ENCODE measurements around the gene TAB3. TPM values are rescaled to one million over a fixed set of nuclear protein-coding genes. Genes with fewer than 3 reads are reported as not detected.

TAB3 gene
- total RNA-seq, 1 donor from 2014 or later = 10.8 TPM

- TF ChIP-seq CTCF (IDR thresholded peaks at IDR 0.05; ENCODE audit: insufficient read depth, low read length, severe bottlenecking) = no peak
- DNase-seq (ENCODE audit: low read depth) (no peak), FAIRE-seq (no peak)
These were observed 64.8 kb downstream of the TAB3 start for GRCh38 chrX:30824275-30824674.

GRCh38 chrX:30822764-30823163 is 66.3 kb downstream of the TAB3 start:
- no peak overlapping the region for H3K4me3 ChIP-seq (ENCODE audit: low read depth, low read length)
- DNase-seq (ENCODE audit: low read depth) (no peak), FAIRE-seq (no peak)
- no peaks in the 10 kb centered on the region for H3K27me3 ChIP-seq (ENCODE audit: control insufficient read depth, insufficient read depth, low read length)
- no peak for TF ChIP-seq CTCF (IDR thresholded peaks at IDR 0.05; ENCODE audit: insufficient read depth, low read length, severe bottlenecking)
- no peaks in the 10 kb centered on the region for H3K36me3 ChIP-seq (ENCODE audit: control insufficient read depth, insufficient read depth, low read length)

More at GRCh38 chrX:30824275-30824674, 64.8 kb downstream of the TAB3 start:
- H3K27me3 ChIP-seq (ENCODE audit: control insufficient read depth, insufficient read depth, low read length) = no peaks in the 10 kb centered on the region
- H3K36me3 ChIP-seq (ENCODE audit: control insufficient read depth, insufficient read depth, low read length) = no peaks in the 10 kb centered on the region
- no peak overlapping the region for H3K4me3 ChIP-seq (ENCODE audit: low read depth, low read length)

- FAIRE-seq = no peak
These were observed 66.9 kb downstream of the TAB3 start for GRCh38 chrX:30822068-30822681.

GRCh38 chrX:30821116-30821515 is 67.9 kb downstream of the TAB3 start:
- Histone ChIP-seq H3K4me3 (ENCODE audit: low read depth, low read length) (no peak overlapping the region), H3K36me3 (ENCODE audit: control insufficient read depth, insufficient read depth, low read length) (no peaks in the 10 kb centered on the region), H3K27me3 (ENCODE audit: control insufficient read depth, insufficient read depth, low read length) (no peaks in the 10 kb centered on the region)
- no peak for FAIRE-seq
- TF ChIP-seq CTCF (IDR thresholded peaks at IDR 0.05; ENCODE audit: insufficient read depth, low read length, severe bottlenecking) = no peak
- no peak for DNase-seq (ENCODE audit: low read depth)

More at GRCh38 chrX:30822068-30822681, 66.9 kb downstream of the TAB3 start:
- Histone ChIP-seq H3K27me3 (ENCODE audit: control insufficient read depth, insufficient read depth, low read length) (no peaks in the 10 kb centered on the region), H3K4me3 (ENCODE audit: low read depth, low read length) (no peak overlapping the region), H3K36me3 (ENCODE audit: control insufficient read depth, insufficient read depth, low read length) (no peaks in the 10 kb centered on the region)
- no peak for TF ChIP-seq CTCF (IDR thresholded peaks at IDR 0.05; ENCODE audit: insufficient read depth, low read length, severe bottlenecking)
- no peak for DNase-seq (ENCODE audit: low read depth)

GRCh38 chrX:30819080-30819479 is 70.0 kb downstream of the TAB3 start:
- FAIRE-seq = no peak
- DNase-seq (ENCODE audit: low read depth) = no peak
- no peak for TF ChIP-seq CTCF (IDR thresholded peaks at IDR 0.05; ENCODE audit: insufficient read depth, low read length, severe bottlenecking)
- H3K36me3 ChIP-seq (ENCODE audit: control insufficient read depth, insufficient read depth, low read length) = no peaks in the 10 kb centered on the region
- no peak overlapping the region for H3K4me3 ChIP-seq (ENCODE audit: low read depth, low read length)
- no peaks in the 10 kb centered on the region for H3K27me3 ChIP-seq (ENCODE audit: control insufficient read depth, insufficient read depth, low read length)

- TF ChIP-seq CTCF (IDR thresholded peaks at IDR 0.05; ENCODE audit: insufficient read depth, low read length, severe bottlenecking) = no peak
- FAIRE-seq (no peak), DNase-seq (ENCODE audit: low read depth) (no peak)
- no peaks in the 10 kb centered on the region for H3K27me3 ChIP-seq (ENCODE audit: control insufficient read depth, insufficient read depth, low read length)
- H3K4me3 ChIP-seq (ENCODE audit: low read depth, low read length) = no peak overlapping the region
- no peaks in the 10 kb centered on the region for H3K36me3 ChIP-seq (ENCODE audit: control insufficient read depth, insufficient read depth, low read length)
These were observed 73.0 kb downstream of the TAB3 start for GRCh38 chrX:30816079-30816478.
